Stimulated activated CD8-positive, alpha-beta memory T cell treated with anti-CD3 and anti-CD28 coated beads, Interleukin-7, amount 100 ng/mL, for 48 hours (primary cell): ENCODE results near the gene MGLL.

Experiments
- DNase-seq, 2 donors: peaks; one replicate each; pipeline ENCODE4 v3.0.0-alpha.2; 2020; ENCODE audit warnings: low read depth in 1 of 2; ENCODE audit errors: extremely low read depth in 1 of 2

The MGLL gene

DNA sequence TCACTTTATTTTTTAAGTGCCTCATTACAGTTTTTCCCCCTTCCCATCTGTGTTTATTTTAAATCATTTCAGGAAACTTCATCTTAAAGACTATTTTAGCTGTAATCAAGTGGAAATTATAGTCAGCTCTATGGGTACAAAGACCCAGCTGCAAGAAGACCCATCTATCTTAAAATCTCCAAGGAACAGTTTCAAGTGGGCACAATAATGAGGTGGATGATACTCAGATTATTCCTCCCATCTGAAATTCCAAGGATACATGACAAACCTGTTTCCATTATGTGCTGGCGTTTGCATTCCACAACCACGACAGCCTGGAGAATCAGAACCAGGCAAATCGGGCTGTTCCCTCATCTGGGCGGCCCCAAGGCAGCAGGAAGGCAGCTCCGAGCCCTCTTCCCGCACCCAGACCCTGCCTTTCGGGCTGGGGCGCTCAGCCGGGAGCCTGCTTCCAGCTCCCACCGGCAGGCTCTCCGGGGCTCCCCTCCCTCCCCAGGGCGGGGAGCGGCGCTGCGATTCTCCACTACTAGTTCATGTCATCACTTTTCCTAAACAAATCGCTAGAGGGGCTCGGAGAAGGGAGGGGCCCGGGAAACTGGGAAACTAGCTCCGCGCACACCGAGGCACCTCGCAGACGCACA lies at the start of gene MGLL:
TSS of gene MGLL (minus strand) at position 475 of the 641 bp plus-strand sequence. CDS start at position 278, 197 bp downstream.
- DNase-seq: no peak

DNA sequence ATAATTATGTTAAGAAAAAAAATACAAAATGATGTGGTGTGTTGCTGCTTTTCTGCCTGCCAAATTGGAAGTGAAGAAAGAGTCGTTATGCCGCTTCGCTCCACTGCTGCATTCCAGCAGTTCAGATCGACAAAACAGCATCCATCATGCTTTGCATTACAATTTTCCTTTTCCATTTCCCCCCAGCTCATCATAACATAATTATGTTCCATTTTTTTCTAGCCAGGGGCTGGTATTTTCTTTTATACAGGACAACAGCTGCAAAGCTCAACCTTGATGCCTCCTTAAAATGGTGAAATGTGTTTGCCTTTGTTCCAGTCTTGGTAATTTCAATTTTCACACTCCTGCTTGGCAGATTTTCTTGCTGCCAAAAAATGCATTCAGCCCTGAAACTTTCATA lies 47.8 kb upstream of the MGLL start:
- no peak for DNase-seq

DNA sequence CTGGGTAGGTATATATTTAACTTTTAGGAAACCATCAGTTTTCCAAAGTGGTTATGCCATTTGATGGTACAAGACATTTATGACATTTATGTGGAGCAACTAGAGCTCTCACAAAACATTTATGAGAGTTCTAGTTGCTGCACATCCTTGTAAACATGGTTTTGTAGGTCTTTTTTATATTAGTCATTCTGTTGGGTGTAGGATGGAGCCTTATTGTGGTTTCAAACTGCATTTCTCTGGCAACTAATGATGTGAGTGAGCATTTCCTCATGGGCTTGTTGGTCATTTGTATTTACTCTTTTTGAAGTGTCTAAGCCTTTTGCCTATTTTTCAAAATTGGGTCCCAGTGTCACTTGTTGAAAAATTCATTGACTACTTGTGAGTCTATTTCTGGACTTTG lies 45.7 kb upstream of the MGLL start:
- no peak for DNase-seq

DNA sequence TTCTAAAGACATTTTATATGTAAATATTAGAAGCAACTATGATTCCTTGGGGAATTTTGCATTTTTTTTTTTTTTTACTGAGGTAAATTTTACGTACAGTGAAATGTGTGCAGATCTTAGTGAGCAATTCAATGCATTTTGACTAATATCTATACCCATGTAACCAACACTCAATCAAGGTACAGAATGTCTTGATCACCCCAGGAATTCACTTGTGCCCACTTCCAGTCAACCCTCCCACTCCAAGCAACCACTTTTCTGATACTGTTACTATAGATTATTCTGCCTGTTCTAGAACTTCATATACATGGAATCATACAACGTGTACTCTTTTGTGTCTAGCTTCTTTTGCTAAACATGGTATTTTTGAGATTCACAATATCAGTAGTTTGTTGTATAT lies 45.1 kb upstream of the MGLL start:
- DNase-seq: no peak

DNA sequence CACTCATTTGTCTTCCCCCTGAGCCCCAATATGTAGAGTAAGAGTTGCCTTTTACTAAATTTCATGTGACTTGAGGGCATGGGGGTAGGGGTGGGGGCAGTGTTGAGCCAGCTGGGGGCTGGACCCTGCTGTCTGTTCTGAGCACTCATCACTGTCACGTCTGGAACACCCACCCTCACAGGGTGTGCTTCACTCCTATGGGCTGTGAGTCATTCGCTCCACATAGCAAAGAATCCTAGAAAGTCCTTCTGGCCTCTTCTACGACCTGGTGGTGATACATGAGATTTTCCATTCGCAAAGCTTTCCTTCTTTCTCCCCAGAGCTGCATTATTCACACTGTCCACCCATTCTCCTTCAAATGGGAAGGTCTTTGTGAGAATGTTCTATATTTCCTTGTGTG lies 43.6 kb upstream of the MGLL start:
- no peak for DNase-seq

DNA sequence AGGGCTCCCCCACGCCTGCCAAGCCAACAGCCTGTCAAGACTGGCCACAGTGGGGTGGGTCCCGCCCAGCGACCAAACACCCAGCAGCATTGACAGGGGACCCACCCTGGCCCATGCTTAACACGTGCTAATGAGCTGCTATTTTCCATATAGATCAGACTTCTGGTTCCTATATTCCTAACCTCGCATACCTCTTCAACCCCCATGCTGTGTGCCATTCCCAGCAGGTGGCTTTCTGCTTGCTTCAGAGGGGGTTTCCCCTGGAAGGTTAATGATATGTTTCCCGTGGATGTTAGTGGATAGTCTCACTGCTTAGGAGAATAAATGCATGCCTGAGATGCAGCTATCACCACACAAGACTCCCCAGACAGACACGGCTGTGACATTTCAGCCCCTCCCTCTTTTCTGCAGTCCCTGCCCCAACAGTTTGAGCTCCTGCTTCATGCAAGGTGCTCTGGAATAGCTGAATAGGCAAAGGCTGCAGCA lies 37.9 kb upstream of the MGLL start:
- DNase-seq: no peak

DNA sequence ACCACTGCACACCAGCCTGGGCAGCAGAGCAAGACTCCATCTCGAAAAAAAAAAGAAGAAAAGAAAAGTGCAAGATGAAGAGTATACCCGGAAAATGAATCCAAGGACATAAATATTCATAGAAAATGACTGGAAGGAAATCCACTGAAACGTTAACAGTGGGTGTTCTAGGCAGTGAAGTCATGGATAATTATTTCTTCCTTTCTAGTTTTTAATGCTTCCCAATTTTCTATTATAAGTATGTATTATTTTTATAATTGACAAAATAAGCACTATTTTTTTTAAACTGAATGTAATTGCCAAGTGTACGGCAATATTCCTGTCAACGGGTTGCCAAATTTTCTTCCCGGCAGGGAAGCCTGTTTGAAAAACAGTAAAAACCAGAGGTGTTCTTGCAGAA lies 37.4 kb upstream of the MGLL start:
- DNase-seq: no peak

DNA sequence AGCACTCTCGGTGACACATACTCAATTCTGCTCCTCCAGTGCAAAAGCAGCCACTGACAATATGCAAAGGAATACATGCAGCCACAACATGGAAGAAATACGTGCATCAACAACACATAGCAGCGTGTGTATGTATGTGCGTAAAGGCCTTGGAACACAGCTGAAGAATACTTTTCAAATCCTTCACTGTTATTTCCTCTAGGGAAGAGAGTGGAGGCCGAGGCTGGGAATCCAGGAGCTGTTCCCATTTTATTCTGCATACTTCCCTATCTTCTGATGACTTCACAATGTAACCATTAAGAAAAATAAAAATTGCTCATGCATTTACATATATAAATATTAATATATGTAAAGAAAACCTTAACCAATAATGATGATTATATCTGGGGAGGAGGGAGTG lies 36.6 kb upstream of the MGLL start:
- no peak for DNase-seq

DNA sequence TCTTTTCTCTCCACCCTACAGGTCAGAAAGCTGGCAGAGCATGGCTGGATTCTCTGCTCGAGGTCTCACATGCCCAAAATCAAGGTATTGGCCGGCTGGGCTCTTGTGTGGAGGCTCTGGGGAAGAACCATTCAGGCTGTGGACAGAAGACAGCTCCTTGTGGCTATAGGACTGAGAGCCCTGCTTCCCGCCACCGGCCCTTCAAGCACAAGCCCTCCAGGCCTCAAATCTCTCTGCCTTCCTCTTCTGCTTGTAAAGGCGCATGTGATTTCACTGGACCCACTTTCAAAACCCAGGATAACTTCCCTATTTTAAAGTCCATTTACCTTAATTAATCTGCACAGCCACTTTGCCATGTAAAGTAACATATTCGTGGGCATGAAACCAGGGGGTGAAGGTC lies 36.2 kb upstream of the MGLL start:
- DNase-seq: no peak

DNA sequence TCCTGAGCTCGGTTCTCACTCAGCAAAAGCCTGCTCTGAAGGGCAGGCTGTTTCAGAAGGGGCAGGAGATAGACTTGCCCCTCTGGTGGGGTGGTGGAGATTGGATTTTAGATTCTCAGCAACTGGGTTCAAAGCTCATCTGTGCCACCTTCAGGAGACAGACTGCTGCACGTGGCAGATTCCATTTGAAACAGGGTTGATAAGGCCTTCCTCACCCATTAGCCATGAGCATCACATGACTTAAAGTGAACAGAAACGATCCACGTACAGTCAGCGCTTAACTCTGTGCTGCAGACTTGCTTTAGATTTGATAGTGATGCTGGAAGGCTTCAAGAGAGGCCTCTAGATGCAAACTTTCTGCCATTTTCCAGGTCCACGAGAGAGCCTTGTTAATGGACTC lies 35.0 kb upstream of the MGLL start:
- DNase-seq: no peak

DNA sequence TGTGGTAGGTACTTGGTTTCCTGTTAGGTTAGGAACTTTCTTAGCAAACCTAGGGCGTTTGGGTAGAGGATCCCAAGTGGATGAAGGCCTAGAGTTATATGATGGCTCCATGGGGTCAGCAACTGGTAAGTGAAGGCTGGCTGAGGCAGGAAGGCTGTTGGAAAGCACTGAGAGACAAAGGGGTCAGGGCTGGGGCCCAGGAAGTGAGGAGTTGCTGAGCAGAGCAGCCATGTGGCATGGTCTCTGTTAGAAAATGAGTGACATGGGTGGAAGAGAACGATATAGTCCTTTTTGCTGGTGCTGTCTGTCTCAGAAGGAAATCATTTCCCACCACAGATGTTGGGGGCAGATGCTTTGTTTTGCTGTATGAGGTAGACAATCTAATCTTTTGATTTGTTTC lies 34.5 kb upstream of the MGLL start:
- no peak for DNase-seq

DNA sequence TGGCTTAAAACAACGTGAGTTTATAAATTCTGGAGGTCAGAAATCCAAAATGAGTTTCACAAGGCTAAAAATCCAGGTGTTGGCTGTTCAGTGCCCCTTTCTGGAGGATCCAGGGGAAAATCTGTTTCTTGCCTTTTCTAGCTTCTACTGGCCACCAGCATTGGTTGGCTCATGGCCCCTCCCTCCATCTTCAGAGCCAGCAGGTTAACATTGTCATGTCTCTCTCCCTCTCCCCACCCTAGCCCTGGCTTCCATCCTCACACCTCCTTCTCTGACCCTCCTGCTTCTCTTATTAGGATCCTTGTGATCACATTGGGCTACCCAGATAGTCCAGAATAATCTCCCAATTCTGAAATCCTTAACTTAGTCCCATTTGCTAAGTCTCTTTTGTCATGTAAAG lies 32.9 kb upstream of the MGLL start:
- DNase-seq: no peak

DNA sequence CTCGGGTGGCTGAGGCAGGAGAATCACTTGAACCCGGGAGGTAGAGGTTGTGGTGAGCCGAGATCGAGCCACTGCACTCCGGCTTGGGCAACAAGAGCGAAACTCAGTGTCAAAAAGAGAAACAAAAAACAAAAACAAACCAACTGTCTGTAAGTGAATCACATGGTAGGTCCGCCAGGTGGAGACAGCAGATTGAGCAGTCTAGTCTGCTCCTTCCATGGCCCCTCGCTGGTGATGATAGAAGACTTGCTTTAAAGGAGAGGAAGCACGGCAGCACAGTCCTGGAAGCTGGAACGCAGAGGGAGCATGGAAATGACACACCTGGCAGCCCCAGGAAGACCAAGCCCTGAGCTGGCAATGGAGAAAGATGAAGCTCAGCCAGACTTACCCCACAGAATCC lies 31.4 kb upstream of the MGLL start:
- DNase-seq: no peak

DNA sequence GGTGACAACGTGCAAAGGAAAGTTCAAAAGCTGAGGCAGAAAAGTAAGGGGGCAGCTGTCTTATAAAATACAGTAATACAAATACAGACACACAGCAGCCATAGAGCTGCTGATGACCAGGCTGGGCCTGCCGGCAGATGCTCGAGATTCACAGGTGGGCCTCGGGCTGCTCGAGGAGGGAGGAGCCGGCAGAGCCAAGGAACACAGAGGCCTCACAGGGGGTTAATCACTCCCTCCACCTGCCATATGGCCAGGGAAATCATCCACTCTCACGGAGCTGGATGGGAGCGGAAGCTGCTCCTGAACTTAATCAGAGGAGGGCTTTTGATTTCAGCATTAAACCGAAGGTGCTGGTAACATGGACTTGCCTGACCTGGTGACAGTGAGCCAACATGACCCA lies 29.6 kb upstream of the MGLL start:
- DNase-seq: no peak

DNA sequence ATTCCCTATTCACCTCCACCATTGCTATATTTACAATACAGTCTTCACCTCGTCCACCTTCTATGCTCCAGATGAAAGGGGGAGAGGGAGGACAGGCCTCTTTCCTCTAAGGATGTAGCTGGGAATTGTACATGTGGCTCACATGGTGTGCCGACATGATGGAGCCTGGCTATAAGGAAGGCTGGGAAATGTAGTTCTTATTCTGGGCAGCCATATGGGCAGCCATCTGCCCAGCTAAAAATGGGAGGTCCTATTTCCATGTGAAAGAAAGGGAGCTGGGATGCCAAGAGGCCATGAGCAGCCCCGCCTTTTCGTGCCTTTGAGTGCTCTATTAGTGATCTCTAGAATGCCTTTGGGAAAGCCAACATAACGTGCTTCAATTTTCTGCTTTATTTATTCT lies 27.1 kb upstream of the MGLL start:
- DNase-seq: no peak

DNA sequence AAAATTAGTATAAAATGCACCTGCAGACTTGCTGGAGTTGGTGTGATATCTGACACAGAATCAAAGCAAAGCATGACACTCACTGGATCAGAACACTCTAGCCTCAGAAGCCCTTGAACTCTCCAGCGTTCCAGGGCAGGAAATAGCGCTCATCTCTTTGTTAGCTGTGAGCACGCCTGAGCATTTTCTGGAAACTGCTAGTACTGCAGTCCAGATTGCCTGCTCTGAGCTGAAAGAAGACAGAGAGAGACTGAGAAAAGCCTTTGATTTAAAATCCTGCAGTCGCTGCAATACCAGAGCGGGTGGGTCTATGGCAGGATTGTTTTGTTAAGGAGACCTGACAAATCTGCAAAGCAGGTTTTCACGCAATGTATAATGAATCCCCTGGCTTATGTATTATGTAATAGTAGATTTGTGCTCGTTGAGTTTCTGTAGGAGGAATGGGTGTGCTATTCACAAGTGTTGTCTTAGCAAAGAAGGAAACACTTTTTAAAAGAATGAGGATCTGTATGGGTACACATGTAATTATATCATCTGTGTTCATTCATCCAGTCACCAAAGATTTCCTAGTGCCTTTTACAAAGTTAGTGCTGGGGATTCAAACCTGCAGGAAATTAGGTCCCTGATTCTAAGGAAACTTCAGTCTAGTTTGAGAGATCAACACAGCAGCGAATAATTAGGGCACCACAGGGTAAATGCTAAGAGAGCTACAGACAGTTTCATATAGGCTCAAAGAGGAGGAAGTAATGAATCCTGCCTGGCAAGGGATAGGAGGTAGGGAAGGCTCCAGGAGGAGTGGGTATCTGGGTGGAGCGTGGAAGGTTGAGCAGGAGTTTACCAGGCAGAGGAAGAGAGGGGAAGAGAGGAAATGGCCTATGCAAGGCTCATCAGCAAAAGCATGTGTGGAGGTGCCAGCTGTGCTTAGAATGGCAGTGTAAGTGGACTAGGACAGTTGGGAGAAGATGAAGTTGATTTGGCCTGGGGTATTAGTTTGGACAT lies 26.1 kb upstream of the MGLL start:
- DNase-seq: no peak

DNA sequence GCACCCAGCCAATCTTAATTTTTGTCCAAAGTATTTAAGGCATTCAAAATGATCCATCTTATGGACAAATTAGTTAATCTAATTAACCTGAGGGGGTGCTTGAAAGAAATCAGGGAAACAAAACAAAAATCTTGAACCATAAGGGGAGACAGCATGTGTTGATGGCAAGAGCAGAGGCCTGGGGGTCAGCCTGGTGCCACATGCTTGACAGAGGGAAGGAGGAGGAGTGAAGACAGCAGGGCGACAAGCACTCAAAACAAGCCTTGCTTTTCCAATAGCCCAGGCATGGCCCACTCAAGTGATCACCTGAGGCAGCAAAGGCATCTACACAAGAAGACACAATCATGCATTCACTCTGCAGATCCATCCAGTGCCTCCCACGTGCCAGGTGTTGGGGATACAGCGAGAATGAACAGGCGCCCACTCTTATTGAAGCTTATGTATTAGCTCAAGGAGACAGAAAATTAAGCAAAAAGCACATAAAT lies 25.0 kb upstream of the MGLL start:
- DNase-seq: no peak

DNA sequence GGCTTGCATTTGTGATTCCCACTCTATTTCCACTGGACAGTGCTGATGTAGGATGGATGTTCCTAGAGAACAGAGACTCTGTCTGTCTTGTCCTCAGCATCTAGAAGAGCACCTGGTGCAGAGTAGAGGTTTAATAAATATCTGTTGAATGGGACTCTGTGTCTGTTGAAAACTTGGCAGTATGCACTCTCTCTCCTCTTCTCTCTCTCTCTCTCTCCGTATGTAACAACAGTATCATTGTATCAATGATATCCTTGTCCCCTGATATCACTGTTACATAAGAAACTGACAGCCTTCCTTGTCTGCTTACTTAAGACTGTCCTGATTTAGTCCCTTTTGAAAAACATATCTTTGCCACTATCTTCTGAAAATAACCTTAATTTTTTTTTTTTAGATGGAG lies 24.3 kb upstream of the MGLL start:
- no peak for DNase-seq

DNA sequence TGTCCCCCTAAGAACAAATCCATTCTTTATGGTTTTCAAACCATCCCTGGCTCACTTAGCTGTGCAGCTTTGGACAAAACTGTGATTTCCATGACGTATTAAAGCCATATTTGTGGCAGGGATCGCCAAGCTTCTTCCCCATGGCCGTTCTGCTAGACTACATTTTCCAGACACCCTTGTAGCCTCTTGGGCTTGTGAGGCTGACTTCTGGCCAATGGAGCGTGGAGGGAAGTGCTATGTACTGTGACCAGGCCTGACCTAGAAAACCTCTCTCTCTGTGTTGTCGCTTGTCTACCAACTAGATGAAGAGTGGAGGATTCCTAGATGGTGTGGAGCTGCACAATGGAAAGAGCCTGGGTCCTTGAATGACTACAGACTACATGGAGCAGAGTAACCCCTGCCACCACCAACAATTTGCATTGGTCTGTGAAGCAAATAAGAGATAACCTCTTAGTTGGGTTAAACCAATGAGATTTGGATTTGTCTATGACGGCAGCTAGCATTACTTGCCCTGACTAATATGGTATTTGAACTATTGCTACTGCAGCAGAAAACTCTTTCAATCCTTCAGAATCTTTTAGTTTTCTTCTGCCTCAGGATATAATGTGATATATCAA lies 22.1 kb upstream of the MGLL start:
- no peak for DNase-seq

DNA sequence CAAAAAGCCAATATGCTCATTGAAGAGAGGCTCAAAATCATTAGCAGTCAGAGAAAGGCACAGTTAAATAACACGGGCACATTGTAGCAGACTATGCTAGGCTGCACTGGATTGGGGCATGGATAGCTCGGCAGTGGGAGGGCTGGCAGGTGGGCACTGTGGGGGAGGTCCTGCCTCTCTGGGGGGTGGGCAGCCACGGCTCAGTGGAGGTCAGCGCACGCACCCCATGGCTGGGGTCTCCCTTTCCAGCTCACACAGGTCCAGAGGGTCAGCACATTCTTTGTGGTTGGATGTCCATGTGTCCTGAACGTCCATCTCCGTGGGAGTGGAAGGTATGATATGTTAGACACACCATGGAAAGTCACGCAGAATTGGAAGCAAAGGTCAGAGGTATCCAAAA lies 18.4 kb upstream of the MGLL start:
- no peak for DNase-seq

DNA sequence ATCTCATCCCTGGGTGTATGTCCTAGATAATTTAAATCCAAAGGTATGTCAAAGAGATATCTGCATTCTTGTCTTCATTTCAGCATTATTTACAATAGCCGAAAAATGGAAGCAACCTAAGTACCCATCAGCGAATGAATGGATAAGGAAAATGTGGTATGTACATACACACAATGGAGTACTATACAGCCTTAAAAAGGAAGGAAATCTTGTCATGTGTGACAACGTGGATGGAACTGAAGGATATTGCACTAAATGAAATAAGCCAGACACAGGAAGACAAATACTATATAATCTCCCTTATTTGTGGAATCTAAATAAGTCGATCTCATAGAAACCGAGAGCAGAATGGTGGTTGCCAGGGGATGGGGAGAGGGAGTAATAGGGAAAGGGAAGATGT lies 16.8 kb upstream of the MGLL start:
- DNase-seq: no peak
